ENCODE measurements around the gene ANAPC10.

DNA sequence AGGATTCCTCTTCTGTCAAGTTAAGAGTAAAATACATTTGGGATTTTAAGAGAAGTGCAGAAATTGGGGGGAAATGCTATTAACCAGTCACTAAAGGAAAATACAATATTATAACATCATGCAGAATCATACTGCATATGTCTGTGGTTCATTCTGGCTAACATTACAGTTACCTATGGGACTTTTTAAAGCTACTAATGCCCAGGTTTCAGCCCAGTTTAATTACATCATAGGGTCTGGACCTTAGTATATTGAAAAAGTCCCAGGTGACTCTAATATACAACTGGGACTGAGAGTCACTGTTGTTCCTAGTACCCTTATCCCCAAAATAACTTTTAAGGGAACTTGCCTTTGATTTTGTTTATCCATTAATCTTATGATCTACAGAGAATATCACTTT is 10.1 kb upstream of the ANAPC10 start:
- no peak for TF ChIP-seq NFRKB (IDR thresholded peaks at IDR 0.05)
- no peak for TF ChIP-seq FOXA1 (IDR thresholded peaks at IDR 0.05)
- no peak for TF ChIP-seq LEF1 (IDR thresholded peaks at IDR 0.05; ENCODE audit: borderline replicate concordance)
- TF ChIP-seq BHLHE40 (IDR thresholded peaks at IDR 0.05; ENCODE audit: borderline replicate concordance) = no peak
- no peak for TF ChIP-seq FOXM1 (IDR thresholded peaks at IDR 0.05; ENCODE audit: borderline replicate concordance)
- TF ChIP-seq ARNT (IDR thresholded peaks at IDR 0.05) = no peak

Data from HEK293T (cell line).